NCI-H446 treated with DMSO at 0.1 percent for 48 hours (cell line): ENCODE results near the gene SYT1.

Source experiments
- DNase-seq: peaks from one replicate; lab custom pipeline; 2025; lab: John Stamatoyannopoulos, UW

The SYT1 gene

DNA sequence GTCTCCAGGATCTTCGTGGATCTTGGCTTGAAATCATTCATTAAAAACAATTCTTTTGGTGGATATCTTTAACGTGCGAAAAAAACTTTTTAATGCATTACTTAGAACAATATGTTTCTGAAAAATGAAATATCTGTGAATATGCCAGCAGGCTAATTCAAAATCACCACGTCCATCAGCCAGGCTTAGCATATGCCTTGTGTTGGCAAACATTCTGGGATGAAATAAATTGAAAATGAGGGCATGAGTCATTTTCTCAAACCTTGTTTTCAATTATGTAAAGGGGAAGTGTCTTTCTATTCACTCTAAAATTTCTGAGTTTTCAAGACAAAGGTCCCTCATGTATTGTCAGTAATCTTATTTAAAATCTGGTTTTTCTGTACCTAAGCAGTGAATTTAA is 432.3 kb downstream of the SYT1 start:
- peak; percentile 80 for DNase-seq

DNA sequence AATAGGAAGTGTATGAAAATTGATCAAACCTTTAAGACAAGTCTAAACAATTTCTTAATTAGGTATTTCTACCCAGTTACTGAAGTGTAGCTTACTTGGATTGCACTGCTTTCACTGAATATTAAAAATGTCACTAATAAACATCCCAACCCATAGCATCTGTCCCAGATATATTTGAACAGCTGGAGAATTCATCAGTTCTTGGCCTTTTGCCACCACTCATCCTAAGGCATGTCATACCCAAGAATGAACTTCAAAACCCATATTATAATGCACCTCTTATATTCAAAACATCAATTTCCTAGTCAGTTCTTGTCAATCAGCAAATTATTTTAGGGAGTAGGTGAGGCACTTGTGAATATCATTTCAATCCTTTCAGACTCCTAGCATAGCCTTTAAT is 433.9 kb downstream of the SYT1 start:
- DNase-seq = peak; percentile 64

DNA sequence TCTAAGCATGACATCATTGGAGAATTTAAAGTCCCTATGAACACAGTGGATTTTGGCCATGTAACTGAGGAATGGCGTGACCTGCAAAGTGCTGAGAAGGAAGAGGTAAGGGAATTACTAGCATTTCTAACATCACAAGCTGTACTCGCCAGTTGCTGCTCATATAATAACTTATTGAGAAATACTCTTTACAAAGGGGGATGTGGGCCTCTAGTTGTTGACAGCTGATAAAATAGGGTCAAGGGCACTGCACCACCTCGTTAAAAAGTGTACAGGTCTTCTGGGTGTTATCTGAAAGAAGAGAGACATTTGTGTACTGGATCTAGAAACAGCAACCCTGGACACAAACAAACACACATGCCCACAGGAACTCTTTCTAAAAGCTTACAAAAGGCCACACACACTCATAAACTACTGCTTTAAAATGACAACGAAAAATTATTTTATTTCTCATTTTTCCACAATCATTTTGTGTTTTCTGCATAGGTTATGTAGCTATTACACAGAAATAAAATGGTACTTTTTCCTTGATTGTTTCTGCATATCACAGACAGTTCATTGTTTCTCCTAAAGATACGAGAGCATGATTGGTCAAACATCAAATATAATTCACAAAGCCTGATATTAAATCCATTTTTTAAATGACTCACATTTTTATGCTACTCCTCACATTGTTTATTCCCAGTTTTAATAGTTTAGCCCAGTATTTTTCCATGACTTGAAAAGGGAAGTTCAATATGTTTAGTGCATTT is 435.0 kb downstream of the SYT1 start:
- no peak for DNase-seq

DNA sequence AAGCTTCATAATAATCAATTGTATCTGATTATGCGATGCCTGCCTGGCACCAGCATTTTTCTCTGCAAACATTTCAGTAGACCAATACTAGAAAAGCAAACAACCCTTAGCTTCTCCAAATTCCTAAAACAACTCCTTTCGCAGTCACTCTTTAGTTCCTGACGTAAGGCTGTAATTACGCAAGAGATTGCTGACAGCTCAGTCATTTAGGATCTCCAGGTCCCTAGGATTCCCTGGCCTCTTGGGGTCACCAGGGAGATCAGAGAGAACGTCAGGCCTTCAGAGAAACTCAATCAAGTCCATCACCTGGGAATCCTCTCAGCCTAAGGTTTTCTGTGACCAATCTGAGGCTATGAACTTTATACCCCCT is 435.6 kb downstream of the SYT1 start:
- DNase-seq = no peak

DNA sequence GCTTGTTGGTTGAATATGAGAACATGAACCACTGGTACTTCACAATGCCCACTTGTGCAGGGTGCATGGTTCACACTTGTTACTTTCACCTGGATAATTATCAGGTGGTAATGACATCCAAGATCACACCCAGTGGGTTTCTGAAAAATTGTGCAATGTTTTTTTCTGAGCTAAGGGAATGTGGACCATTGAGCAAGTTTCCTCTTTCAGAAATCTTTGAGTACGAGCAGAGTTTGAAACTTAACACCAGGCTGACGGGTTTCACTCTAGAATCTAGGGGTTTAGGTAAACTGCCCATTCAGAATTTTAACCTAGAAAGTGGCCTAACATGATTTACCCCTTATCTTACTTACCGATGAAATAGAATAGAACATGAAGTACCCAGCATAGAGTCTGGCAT is 436.6 kb downstream of the SYT1 start:
- no peak for DNase-seq

DNA sequence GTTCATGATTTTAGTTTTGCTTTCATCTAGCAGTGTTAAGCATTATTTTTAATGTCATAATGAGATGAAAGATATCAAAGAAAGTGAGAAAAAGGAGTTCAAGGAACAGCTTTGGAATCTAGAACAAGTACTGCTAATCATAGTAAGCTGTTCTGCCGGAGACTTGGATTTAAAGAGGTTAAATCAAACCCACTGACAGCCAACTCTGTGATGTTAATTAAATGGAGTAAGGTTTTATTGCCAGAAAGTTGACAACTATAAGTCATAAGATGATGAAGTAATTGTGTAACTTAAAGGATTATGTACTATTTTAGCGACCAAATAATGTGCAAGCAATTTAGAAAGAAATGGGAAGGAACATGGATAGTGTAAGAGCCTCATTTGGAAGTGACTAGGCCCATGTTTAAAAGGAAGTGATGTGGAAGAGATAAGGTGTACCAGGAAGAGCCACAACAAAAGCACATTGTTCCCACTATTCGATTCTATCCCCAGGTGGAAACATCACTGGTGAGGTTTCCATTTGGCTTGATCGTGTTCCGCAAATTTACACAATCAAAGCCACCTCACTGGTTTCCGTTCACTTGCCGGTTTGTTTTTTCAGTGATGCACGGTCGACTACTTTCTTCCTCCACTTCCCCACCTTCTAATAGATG is 437.7 kb downstream of the SYT1 start:
- DNase-seq = no peak

DNA sequence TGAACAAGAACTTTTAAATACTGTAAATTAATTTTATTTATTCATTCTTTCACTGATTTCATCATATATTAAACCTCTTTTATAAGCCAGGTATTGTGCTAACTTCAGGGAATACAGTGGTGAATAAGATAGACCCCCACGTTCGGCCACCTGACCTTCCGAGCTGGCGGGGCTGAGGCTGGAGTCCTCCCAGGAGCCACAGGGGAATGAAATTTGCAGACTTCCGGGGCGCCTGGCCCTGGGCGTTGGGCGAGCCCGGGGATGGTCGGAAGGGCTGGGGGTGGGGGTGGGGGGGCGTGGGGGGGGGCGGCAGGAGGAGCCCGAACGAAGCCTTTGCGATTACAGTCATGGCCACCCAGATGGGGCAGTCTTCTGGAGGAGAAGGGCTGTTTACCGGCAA is 442.8 kb downstream of the SYT1 start:
- no peak for DNase-seq

DNA sequence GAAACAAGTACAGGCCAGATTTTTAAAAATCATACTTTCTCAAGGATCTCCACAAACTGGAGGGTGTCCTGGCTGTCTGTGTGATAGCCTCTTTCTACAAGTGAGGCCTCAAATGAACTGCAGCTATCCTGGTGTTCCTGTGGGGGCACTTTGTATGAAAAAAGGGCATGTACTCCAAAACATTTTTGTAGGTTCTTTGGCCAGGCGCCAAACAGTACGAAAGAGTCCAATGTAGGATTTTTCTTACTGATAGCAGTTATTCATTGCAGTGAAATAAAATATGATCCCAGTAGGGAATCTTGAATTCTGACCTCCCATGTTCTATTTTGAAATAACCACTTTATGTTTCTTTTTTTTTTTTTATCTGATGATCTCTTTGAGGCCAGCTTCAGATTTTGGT is 444.5 kb downstream of the SYT1 start:
- no peak for DNase-seq

DNA sequence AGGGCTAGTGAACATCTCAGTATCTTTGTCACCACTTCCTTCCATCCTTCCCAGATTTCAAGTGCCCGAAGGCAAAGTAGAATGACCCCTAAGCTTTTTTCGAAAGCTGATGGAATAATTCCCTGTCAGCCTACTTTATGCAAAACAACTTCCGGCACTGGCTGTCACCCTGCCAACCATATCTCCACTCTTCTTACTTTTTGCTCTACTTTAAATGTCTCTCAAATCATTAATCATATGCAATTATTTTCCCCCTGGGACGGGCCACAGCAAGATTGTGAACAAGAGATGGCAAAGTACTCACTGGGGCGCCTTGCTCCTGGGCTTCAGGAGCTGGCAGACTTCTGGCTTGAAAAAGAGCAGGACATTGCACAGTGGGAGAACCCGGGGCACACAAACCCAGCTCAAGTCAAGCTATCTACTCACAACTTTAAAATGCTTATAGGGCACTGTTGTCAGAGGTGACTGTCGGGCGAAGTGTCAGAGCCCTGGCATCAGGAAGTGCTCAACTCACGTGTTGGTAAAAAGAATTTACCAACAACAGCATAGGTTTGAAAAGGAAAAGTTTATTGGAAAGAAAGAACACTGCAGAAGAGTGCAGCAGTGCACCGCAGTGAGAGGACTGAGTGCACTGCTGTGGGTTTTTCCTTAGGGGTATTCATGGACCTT is 452.7 kb downstream of the SYT1 start:
- peak; percentile 55 for DNase-seq

DNA sequence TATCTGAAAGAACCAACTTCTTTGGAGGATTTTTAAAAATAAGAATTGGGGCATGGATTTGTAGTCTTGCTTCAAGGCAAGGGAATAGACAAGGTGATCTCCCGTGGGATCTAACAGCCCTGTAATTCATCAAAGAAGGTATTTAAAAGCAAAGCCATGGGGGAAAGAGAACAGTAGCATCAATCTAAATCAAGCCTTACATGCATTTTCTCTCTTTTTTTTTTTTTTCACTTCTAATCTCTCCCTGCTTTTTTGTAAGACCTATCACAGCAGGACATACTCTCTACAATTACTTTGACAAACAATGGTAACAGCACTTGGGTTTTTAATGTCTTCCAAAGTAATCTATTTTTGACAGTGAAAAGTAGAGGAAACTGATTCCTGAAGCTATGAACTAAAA is 458.3 kb downstream of the SYT1 start:
- no peak for DNase-seq

DNA sequence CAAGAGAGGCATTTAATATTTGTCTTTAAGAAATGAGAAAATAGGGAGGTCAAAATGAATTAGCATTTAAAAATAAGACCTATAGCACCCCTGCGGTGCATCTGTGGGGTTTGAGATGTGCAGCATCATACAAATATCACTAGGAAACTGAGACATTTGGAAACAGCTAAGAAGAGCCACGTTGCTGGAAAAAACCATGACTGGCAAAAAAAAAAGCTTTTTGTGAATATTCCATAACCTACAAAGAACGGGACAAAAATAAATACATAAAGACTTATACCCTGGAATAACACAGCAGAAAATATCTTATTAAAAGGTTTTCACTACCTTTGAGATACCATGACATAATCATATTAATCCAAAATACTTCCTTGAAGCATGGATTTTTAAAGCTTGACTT is 460.0 kb downstream of the SYT1 start:
- DNase-seq = no peak

DNA sequence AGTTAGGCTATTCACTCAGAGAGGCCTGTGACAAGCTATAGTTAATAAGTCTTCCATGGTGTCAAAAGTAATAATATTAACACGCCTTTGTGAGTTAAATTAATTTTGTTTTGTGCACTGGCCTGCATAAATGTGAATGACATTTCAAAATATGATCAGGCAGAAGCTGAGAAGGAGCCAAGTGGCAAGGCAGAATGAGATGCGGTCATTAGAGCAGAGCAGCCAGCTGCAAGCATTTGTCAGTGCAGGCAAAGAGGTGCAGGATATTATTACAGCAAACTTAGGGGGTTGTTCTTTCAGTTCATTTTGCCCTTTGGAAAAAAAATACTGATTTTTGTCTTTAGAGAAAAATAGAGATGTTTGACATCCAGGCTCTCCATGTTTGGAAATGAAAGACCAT is 461.6 kb downstream of the SYT1 start:
- peak; percentile 76 for DNase-seq

DNA sequence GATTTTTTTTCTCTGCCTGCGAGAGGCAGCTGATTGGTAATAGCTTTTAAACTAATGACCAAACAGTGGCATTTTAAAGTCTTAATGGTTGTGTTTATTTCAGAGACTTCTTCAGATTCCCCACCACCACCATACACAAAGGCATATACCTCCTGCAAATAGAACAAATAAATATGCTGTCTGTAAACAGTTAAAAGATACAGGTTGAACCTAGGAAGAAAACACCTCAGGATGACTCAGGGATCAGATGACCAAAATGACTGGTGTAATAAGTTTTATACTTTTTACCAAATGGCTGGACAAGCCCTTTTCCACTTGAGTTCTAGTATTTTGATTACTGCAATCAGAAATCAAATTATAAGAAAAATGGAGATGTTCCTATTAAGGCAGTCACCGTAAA is 462.1 kb downstream of the SYT1 start:
- DNase-seq = no peak

DNA sequence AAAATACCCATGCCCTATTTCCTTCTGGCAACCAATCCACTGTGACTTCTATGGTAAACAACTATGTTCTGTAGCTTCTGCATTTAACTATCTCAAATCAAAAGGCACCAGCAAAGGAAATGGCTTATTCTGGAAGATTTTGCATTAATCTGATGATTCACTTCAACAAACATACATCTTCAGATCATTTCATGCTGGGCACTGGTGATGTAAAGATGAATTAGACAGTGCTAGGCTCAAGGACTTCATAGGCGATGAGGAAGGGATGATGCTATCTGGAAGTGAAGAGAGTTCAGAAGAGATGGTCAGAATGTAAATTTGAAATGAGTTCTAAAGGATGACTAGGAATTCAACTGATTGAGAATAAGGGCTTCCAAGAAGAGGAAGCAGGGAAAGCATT is 462.9 kb downstream of the SYT1 start:
- no peak for DNase-seq

DNA sequence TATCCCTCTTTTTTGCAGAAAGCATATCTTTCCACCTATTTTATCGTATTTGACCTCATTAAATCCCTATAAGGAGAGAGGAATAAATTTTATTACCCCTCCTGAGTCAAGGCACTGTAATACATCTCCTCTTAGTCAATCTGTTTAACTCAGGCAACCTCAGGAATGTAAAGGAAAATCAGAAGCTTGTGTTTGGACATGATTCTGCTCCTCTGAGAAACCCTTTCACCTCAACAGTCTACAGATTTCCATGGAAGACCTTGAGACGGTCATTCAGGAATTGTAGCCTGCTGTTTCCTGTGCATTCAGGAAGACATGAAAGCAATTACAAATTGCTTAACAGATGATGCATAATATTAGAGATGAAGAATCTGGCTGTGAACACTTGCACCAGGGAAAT is 465.4 kb downstream of the SYT1 start:
- no peak for DNase-seq

DNA sequence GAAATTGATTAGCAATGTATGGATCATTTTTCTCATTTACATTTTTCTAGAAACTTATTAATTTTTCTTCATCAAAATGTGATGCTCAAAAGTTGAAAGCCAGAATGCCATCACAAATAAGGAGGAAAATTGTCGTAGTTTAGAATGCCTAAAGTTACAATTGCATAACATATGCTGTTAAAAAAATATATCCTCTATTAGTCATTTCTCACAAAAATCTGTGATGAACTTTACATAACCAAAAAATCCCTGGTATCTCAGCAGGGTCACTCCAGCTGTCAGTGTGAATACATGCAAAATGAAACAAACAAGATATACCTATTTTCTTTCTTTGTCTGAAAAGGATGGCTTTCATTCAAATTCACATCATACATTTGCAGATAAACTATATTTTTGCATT is 467.3 kb downstream of the SYT1 start:
- no peak for DNase-seq

DNA sequence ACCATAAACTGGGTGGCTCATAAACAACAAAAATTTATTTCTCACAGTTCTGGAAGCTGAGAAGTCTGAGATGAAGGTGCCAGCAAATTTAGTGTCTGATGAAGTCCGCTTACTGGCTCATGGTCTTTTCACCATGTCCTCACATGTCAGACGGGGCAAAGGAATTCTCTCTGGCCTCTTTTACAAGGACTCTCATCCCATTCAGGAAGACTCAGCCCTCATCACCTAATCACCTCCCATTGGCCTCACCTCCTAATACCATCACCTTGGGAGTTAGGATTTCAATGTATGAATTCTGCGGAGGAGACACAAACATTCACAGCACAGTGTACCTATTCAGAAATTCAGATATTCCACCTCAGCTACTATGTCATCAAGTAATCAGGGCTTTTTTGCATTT is 468.6 kb downstream of the SYT1 start:
- no peak for DNase-seq

DNA sequence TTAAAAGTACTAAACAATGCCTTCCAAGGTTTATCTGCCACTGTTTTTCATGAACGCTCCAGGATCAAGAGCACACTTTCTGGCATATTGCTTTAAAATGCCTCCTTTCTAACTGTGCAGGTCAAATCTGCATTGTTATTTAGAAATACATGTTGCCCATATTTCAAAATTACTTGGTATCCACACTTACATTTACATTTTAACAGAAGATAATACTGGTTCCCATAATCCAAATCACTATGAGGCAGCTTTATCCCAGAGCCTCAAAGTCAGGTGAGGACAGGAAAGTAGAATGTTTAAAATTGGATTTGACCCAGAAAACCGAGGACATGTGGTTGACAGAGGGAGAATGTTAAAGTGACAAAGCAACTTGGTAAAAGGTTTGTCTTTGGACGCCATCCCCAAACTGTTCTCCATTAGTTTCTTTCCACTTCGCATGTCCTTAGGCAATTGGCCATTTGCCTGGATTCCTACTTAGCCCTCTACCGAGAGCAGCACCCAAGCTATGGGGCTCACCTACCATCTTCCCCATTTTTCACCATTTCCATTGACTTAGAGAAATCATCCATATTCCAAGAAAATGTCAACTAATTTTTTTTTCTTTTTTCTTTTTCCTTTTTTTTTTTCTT is 473.2 kb downstream of the SYT1 start:
- DNase-seq = no peak

DNA sequence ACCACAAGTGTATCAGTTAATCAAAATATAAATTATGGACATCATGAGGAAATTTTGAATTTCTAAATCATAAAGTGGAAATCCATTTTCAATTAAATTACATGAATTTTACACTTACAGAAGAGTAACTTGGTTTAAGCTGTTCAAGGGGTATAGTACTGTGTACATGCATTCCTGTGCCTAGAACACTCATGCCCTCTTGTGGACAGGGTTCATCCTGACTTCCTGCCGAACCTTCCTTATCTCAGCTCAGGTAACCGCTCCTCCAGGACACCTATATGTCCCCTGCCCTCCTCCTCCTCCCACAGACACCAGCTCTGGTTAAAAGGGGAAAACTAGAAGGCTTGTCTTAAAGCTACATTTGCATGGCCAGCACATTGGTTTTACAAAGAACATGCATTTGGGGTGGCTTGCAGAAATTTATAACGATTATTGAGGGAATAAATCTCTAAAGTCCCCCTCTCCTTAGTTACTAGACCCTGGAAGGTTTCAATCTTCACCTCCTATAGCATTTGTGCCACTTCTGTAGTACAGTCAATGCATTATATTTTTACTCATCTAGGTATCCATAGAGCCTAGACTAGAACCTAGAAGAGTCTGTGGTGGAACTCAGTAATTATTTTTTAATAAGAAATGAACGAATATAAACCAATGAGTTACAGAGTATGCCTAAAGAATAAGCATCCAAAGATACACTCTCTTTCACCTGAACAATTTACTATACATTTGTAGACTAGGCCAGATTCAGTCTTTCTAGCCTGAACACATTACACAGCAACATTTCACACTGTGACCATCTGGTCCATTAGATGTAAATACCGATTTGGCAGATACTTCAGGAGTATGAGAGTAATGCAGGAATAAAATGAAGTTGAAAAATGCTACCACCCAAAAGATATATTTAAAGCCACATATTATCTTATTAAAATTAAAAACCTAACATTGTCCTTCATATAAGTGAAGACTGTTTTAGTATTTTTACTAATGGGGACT is 480.6 kb downstream of the SYT1 start:
- DNase-seq = peak; percentile 71

DNA sequence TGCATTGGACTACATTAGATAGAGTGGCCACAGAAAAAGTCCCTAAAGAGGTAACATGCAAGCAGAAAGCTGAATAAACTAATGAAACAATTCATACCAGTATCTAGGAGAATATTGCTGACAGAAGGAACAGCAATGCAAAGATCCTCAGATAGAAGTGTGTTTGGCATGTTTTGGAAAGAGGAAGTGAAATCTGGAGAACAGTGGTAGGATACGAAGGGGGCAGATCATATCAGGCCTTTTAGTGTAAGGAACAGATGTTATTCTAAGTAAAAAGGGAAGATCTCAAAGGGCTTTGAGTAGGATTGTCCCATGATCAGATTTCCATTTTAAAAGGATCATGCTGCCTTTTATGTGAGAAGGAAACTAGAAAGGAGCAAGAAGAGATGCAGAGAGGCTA is 483.3 kb downstream of the SYT1 start:
- no peak for DNase-seq

DNA sequence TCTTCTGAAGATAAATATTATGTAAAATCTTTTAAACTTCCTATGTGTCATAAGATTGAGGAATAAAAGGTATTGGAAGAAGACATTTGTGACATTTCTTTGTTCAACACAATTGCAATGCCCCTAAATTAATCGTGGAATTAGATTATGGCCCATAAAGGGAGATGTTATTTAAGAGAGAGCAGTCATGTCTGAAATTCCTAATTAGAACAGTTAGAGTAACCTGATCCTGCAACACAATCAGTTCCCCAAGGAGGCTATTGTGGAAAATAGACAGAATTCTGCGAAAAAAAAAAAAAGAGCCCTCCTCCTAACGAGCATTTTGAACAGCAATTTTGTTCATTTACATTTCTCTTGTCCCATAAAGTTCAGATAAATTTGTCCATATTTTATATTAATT is 486.7 kb downstream of the SYT1 start:
- no peak for DNase-seq

DNA sequence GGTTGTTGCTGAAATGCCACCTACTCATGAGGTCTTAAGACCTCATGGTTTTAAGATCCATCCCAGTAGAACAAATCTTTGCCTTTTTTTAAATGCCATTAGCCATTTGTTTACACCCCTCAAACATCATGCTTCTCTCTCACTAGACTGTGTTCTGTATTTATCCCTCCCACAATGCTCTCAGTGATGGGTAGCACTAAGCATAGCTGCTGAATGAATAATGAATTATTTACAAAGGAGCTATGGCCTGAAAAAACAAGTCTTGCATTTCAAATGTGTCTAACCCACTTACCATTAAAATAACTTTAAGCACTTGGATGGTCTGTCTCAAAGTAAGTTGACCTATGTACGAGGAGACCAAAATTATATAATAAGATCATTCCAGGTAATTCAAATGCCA is 491.6 kb downstream of the SYT1 start:
- DNase-seq = no peak
